NCI-H524 (cell line): Measurements from ENCODE around the gene NRAP.

ENCODE experiments used
- DNase-seq, 2 experiments: peaks; one replicate each; lab custom pipeline; 2025; lab: John Stamatoyannopoulos, UW

NRAP gene

GRCh38 chr10:113561214-113561613, 102.6 kb downstream of the NRAP start:
- DNase-seq: no peak

GRCh38 chr10:113560071-113560470, 103.8 kb downstream of the NRAP start:
- DNase-seq: no peak

DNA sequence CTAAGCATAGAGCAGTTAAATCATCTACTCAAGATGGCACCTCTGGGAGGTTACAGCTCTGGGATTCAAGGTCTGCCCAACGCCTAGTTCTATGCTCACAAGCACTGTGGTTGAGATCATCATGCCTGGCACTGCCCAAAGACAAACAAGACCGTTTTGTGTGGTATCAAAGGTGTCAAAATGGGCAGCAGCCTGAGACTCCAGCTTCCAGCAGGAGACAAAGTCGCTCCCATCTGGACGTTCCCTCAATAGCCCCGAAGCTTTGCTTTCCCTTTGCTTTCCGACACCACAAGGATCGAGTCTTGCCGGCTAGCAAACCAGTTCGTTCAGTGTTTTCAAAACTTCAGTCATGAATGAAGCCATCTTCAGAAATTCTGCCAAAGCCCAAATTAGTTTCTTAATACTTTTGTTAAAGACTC, 105.9 kb downstream of the NRAP start:
- DNase-seq: no peak

DNA sequence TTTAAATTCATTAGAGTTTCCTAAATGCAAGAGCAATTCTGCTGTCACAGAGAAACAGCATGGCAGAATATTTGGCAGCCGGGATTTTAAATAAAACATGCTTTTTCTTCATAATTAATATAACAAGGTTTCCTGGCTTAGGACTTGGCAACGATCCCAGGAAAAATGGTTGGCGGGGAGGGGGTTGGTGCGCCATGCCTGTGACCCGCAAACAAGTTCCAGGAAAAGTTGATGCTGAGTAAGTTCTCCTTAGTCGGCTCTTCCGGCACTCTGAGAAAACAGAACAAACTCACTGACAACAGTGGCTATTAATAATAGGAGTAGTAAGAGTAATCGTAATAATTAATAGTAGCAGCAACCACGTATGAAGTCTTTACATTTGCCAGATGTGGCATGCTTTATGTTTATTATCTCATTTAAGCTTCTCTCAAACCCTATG, 106.4 kb downstream of the NRAP start:
- DNase-seq: no peak

GRCh38 chr10:113555751-113556150, 108.1 kb downstream of the NRAP start:
- no peak for DNase-seq

GRCh38 chr10:113555245-113555644, 108.6 kb downstream of the NRAP start:
- no peak for DNase-seq

GRCh38 chr10:113554214-113554613, 109.6 kb downstream of the NRAP start:
- no peak for DNase-seq

DNA sequence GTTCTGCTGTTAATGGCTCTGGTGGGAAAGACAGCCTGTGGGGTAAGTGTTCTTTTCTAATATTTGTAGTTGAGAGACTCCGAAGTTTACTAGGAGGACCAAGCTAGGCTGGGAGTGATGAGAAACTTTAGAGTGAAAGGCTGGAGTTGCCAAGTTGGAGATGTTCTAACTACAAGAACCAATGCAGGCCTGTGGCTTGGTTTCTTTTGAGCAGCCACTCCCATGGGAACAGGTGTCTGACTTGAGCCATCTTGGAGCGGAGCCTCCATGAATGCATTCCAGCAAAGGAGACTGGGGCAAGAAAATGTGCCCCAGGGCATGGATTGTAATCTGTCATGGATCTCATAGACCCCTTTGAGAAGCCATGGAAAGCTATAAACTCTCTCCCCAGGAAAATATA, 110.7 kb downstream of the NRAP start:
- no peak for DNase-seq

- DNase-seq: no peak
These were observed 111.1 kb downstream of the NRAP start, which contains the start of gene HABP2 for GRCh38 chr10:113552701-113553100. TSS of gene HABP2 (plus strand) at chr10:113553053. CDS start at chr10:113553122, 69 bp downstream.

DNA sequence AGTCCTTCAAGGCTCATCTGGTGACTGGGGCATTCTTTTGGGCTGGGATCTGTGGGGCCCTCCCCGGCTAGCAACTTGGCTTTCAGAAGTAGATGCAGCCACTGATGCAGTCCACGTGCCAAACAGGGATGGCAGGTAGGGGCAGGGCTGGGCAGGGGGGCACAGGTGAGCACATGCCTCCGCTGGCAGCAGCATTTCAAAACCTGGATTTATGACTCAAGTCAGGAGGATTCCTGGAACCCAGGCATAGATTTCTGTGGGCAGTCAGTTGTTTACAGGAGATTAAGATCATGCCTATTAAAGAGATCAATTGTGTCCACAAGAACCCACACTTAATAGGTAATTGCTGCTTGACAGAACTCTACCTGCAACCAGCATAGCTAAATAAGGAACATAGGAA, 111.8 kb downstream of the NRAP start:
- DNase-seq: no peak

DNA sequence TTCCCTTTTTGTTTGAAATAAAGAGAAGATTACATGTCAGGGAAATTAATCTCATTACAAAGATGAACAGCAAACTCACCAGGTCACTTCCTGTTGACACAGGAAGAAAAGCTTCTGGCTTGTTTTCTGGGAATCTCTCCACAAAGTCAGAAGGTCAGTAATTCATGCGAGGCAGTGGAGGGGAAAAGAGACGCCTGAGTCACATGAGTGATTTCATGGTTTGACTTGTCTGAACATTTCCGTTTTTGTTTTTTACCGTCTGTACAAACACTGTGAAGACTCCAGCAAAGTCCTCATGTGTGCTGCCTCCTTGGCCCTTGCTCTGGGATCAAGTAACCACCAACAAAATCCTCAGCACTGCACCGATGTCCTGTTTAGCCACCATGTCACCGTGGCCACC, 113.5 kb downstream of the NRAP start:
- no peak for DNase-seq

GRCh38 chr10:113549856-113550255, 114.0 kb downstream of the NRAP start:
- peak in 1 of 2 experiments; percentile 22 for DNase-seq

- DNase-seq: no peak
These were observed 116.4 kb downstream of the NRAP start for GRCh38 chr10:113547426-113547825.

GRCh38 chr10:113544392-113544791, 119.4 kb downstream of the NRAP start:
- DNase-seq: no peak

DNA sequence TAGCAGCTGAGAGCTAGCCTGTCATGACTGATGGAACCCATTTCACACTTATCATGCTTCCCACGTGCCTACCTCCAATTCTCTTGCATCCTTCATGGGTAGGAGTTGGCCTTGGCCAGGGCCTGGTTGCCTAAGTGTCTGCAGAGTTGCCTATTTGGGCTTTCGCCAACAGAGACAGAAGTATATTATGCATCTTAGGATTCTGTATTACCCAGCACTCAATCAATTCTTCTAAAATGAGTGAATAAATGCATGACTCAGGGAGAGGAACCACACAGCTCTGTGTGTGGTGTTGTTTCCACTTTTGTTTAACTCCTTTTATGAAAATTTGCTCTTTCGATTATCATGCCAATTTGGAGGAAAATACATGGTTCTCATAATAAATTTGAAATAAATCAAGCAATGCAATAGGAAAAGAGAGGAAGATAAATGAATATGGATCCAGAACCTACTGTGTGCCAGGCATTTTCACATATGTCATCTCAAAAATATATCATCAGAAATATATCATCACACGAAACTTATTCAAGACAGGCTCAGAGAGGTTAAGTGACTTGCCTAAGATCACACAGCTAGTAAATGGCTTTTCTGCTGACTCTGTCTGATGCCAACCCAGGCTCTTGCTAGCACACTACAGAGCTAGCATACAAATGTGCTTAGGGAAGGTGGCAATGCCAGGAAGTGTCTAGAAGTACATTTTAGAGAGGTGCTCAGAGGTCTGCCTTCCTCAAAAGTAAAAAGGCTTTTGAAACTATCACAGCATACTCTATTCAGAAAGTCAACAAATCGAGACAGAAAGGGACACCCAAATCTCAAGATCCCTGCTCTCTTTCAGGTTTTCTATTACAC, 120.5 kb downstream of the NRAP start:
- DNase-seq: no peak

- no peak for DNase-seq
These were observed 122.3 kb downstream of the NRAP start for GRCh38 chr10:113541549-113541927.

DNA sequence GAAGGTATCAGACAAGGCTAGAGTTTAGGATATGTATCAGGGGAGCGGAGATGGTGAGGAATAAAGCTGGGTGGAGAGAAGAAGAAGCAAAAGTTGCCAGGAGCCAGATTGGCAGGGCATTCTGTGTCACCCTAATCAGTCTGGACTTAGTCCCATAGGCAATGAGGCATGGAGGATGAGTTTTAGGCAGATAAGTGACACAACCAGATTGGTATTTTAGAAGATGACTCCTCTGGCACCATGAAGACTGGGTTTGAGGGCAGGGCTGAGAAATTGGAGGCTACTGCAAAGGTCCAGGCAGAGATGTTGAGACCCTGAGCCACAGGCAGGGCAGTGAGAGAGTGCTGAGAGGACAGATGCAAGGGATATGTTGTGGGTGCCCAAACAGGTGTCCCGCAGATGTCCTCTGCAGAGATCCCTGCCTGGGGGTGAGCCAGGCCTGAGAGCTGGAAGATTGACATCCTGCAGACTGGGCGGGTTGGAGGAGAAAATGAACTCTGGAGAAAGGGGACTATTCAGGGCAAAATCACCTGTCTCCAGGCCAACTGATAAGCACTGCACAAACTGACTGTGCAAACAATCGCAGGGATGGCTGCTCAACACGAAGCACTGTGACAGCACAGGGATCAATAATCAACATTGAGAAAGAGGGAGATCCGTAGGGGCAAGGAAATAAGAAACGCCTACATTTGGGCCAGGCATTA, 122.8 kb downstream of the NRAP start:
- DNase-seq: no peak

DNA sequence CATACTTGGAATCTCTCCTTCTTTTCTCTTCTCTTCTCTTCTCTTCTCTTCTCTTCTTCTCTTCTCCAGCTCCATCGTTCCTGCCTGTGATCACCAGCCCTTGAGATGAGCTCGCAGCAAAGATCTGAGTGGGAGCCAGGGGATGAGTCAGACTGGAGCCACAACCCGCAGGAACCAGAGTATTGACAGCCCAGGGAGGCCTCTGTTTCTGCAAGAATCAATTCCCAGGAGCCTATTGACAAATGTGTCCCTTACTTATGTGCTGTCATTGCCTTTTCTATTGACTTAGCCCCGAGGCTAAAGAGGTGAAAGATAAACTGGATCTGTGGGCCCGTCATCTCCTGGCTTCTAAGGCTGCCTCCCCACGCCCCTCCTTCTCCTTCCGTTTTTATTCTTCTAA, 124.1 kb downstream of the NRAP start:
- DNase-seq: no peak
